Calu3 (cell line): ENCODE measurements around the gene KIF3C. TPM values are rescaled to one million over a fixed set of nuclear protein-coding genes. Genes with fewer than 3 reads are reported as not detected.
A peak's percentile ranks its signal among the peaks of the same experiment; 100 is the strongest.
"Not testable (repeated sequence)": the region's sequence is repeated elsewhere in the genome, so short reads cannot be mapped to it uniquely, and the experiment has no call there.

Source experiments
- BruUV-seq: library from RNA; stranded (reverse); fragments of 400-500 nt; replicated peaks from 2 replicates; lab custom pipeline; 2021; lab: Mats Ljungman, UMichigan
- CTCF ChIA-PET: fragments of 300-600 bp; sonication (Branson Sonifier 250); formaldehyde crosslinking; loops from one replicate; lab custom pipeline; 2022; ENCODE audit warnings: antibody characterized with exemption; lab: Charles Lee
- DNase-seq: peaks from one replicate; pipeline ENCODE4 v3.0.0; 2022
- H3K27ac Mint-ChIP-seq: one replicate; pipeline ENCODE4 v1.8.0; 2022; ENCODE audit warnings: mixed read lengths; ENCODE audit not compliant: unreplicated experiment
- H3K27me3 Mint-ChIP-seq: one replicate; pipeline ENCODE4 v1.8.0; 2022; ENCODE audit warnings: mixed read lengths; ENCODE audit not compliant: unreplicated experiment
- H3K36me3 Mint-ChIP-seq: one replicate; pipeline ENCODE4 v1.8.0; 2022; ENCODE audit warnings: mild to moderate bottlenecking, moderate library complexity, mixed read lengths; ENCODE audit not compliant: insufficient read depth, unreplicated experiment
- H3K4me1 Mint-ChIP-seq: one replicate; pipeline ENCODE4 v1.8.0; 2022; ENCODE audit warnings: mild to moderate bottlenecking, low read depth, mixed read lengths; ENCODE audit not compliant: unreplicated experiment
- H3K4me3 Mint-ChIP-seq: one replicate; pipeline ENCODE4 v1.8.0; 2022; ENCODE audit warnings: mild to moderate bottlenecking, low read depth, moderate library complexity, mixed read lengths; ENCODE audit not compliant: unreplicated experiment
- H3K9me3 Mint-ChIP-seq: one replicate; pipeline ENCODE4 v1.8.0; 2022; ENCODE audit warnings: low read depth, mixed read lengths; ENCODE audit not compliant: unreplicated experiment
- CTCF ChIP-seq: fragments of 200-600 bp; IDR thresholded peaks from one replicate; pipeline ENCODE4 v1.8.0; 2022; ENCODE audit warnings: antibody characterized with exemption; ENCODE audit not compliant: unreplicated experiment
- intact Hi-C: fragments of 100-400 bp; cut with micrococcal nuclease; formaldehyde crosslinking; loops from one replicate; pipeline ENCODE4 v1.10.0; 2022; ENCODE audit not compliant: unreplicated experiment
- total RNA-seq: library from RNA; stranded (reverse); gene quantifications from 2 replicates; pipeline ENCODE4 v1.2.3, GENCODE V29; 2022

Gene KIF3C
- total RNA-seq, 1 experiment from 2014 or later: 4.2 TPM

- CTCF ChIA-PET: interaction anchor here (1.3 kb wide), 1 partner anchor 29 kb away, joined by 3 read pairs; no protein-coding TSS in a partner anchor
- Mint-ChIP-seq H3K36me3 (peaks cover 7% of the 10 kb centered on the region), H3K9me3 (no peaks in the 10 kb centered on the region), H3K4me1 (peaks cover 26% of the 10 kb centered on the region), H3K27ac (no peak overlapping the region), H3K27me3 (no peaks in the 10 kb centered on the region), H3K4me3 (no peak overlapping the region)
- no peak for TF ChIP-seq CTCF
- BruUV-seq: no TSS peak
- no peak for DNase-seq
- intact Hi-C loops: no loop called here
Observed at GRCh38 chr2:26020231-26020640, 37.9 kb upstream of the KIF3C start.

GRCh38 chr2:26018184-26019055 is 36.1 kb upstream of the KIF3C start:
- intact Hi-C loops: no loop called here
- CTCF ChIA-PET: interaction anchor here (0.6 to 1.4 kb wide), 6 partner anchors 9 to 330 kb away, joined by 3 to 4 read pairs (median 4); partner anchors contain the start of gene RAB10
- Mint-ChIP-seq H3K36me3 (peaks cover 7% of the 10 kb centered on the region), H3K27me3 (no peaks in the 10 kb centered on the region), H3K4me1 (peaks cover 32% of the 10 kb centered on the region), H3K4me3 (no peak overlapping the region), H3K27ac (no peak overlapping the region), H3K9me3 (no peaks in the 10 kb centered on the region)
- no TSS peak for BruUV-seq
- no peak for TF ChIP-seq CTCF
- peak; percentile 89 for DNase-seq

- Mint-ChIP-seq H3K4me1 (peaks cover 40% of the 10 kb centered on the region), H3K27me3 (no peaks in the 10 kb centered on the region), H3K36me3 (peaks cover 12% of the 10 kb centered on the region), H3K9me3 (no peaks in the 10 kb centered on the region), H3K4me3 (no peak overlapping the region), H3K27ac (no peak overlapping the region)
- no TSS peak for BruUV-seq
- CTCF ChIA-PET: interaction anchor here (0.6 to 1.4 kb wide), 7 partner anchors 9 to 331 kb away, joined by 3 to 4 read pairs (median 4); partner anchors contain the start of gene RAB10
- TF ChIP-seq CTCF: no peak
- intact Hi-C loops: no loop called here
- no peak for DNase-seq
Observed at GRCh38 chr2:26017464-26018183, 35.3 kb upstream of the KIF3C start.

GRCh38 chr2:26016706-26017045 is 34.4 kb upstream of the KIF3C start:
- H3K4me3 Mint-ChIP-seq, H3K27ac Mint-ChIP-seq, H3K27me3 Mint-ChIP-seq, H3K9me3 Mint-ChIP-seq, BruUV-seq, intact Hi-C loops, DNase-seq: not testable (repeated sequence)
- Mint-ChIP-seq H3K36me3 (peaks cover 21% of the 10 kb centered on the region), H3K4me1 (peaks cover 50% of the 10 kb centered on the region)
- CTCF ChIA-PET: interaction anchor here (0.7 to 1.1 kb wide), 3 partner anchors 17 to 1142 kb away, joined by 3 to 4 read pairs (median 4); partner anchors contain the start of gene RAB10
